Germinal center (tissue), 1 donor: ENCODE data around the gene LTO1.
"Not testable (repeated sequence)": the region's sequence is repeated elsewhere in the genome, so short reads cannot be mapped to it uniquely, and the experiment has no call there.

ENCODE experiments used
- DNase-seq: peaks from one replicate; pipeline ENCODE4 v3.0.0; 2012; ENCODE audit warnings: mixed read lengths, low spot score

Gene LTO1

GRCh38 chr11:69700278-69701140, 25.4 kb upstream of the LTO1 start:
- no peak for DNase-seq

DNA sequence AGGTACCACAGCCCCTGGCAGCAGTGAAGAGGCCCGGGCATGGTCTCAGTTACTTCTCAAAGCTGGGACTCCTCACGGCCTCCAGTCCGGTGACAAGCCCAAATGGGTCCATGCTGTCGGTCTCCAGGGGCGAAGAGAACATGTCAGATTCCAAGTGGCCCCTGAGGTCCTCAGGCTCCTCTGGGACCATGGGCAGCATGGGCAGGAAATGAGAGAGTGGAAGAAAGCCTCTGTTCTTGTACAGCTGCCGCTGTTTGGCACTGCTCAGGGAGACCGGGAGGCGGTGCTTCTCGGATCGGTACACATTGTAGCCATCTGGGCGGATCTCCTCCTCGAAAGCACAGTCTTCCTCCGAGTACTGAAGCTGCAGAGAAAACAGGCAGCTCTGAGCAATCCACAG, 24.1 kb upstream of the LTO1 start:
- DNase-seq: no peak

GRCh38 chr11:69698362-69698761, 23.2 kb upstream of the LTO1 start:
- no peak for DNase-seq

DNA sequence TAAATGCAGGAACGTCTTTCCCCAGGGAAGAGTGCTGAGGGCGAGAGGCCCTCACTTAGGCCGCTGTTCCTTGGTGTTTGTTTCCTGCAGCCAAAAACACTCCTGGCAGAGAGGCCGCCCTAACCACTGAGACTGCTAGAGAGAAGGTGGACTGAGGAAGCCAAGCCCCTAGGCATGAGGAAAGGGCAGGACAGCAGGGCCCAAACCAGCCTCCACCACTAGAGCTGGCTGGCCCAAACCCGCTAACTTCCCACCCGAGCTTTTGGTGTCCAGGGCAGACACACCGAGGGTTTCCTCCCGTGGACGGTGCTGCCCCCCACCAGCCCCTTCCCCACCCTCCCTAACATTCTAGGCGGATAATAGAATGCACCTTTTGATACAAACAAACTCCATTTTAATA, 22.7 kb upstream of the LTO1 start:
- no peak for DNase-seq

DNA sequence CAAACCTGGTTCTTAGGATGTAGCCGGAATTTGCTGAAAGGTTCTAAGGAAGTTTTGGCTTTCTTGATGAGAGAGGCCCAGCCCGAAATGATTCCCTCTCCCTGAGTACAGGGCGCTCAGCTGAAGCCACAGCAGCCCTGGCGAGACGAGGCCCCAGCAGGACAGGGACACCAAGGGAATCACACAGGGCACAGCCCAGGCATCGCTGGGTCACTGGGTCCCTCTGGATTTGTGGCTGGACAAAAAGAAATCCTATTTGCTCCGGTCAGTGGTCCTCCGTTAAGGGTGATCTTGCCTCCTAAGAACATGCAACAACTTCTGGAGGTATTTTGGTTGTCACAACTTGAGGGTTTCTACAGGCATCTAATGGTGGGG, 22.3 kb upstream of the LTO1 start:
- no peak for DNase-seq

DNA sequence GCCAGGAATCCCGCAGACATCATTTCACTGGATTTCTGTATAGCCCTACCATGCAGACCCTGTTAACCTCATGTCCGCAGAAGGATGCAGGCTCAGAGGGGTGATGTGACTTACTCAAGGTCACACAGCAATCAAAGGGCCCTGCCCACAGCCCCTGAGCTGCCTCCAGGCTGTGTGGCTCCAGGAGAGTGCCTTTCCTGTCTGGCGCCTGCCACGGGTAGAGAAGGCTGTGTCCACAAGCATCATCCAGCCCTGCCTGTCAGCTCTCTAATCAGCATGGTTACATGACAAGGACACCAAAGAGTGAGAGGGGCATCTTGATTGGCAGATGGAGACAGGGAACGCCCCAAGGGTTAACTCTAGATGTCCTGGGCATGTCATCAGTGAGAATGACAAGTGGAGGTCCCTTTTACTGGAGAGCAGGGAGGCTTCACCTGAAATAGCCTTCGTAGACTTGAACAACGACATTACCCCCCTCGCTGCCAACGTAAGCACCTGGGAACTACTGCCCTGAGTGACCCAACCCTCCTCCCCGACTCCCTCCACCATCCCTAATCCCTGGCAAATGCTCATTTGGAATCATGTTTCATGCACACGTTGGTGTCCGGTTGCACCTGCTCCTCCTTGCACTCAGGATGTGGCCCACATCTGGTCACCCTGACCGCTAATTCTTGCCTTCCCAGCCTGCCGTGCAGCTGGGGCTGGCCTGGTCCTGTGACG, 21.8 kb upstream of the LTO1 start:
- no peak for DNase-seq

GRCh38 chr11:69695995-69696394, 20.8 kb upstream of the LTO1 start:
- not testable (repeated sequence) for DNase-seq

DNA sequence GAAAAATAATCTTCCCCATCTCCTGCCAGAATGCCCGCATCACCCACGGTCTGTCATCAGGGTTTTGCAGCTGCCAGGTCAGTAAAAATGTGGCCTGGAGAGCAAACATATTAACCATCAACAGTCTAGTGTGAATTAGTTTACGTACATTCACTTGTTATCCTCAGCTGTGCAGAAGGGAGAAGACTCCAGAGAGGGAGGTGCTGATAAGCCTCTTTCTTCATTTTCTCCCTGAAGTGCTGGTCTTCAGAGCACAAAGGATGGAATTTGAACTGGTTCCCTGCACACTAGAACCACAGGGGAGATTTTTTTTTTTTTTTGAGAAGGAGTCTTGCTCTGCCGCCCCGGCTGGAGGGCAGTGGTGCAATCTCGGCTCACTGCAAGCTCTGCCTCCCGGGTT, 20.4 kb upstream of the LTO1 start:
- no peak for DNase-seq

- no peak for DNase-seq
Measured at GRCh38 chr11:69694781-69695180, 19.6 kb upstream of the LTO1 start.

- no peak for DNase-seq
Measured at GRCh38 chr11:69692422-69692821, 17.3 kb upstream of the LTO1 start.

- no peak for DNase-seq
Measured at GRCh38 chr11:69691463-69691862, 16.3 kb upstream of the LTO1 start.

DNA sequence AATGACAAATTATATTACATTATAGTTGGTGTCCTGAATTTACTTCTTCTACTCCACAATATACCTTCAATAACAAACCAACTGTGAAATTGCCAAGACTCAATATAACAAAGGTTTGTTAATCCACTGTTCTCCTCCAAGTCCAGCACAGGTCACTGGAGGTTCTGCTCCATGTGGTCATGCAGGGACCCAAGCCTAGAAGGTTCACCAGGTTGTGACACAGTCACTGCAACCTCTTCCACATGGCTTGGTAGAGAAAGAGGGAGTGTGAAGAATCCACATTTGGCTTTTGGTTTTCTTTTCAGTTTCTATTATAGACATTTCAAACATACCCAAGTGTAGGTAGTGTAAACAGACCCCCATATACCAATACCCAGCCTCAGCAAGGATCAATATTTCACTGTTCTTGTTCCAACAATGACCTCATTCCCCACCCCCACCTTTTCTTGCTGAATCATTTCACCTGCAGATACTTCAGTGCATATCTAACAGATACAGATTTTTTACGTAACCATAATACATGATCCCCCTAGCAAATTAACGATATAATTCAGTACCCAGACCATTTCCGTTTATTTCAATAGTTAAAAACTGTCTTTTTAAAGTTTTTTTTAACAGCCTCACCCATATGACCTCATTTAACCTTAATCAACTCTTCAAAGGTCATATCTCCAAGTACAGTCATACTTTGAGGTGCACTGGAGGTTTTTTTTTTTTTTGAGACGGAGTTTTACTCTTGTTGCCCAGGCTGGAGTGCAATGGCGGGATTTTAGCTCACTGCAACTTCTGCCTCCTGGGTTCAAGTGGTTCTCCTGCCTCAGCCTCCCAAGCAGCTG, 14.5 kb upstream of the LTO1 start:
- no peak for DNase-seq

- DNase-seq: not testable (repeated sequence)
Measured at GRCh38 chr11:69687969-69688771, 13.0 kb upstream of the LTO1 start.

DNA sequence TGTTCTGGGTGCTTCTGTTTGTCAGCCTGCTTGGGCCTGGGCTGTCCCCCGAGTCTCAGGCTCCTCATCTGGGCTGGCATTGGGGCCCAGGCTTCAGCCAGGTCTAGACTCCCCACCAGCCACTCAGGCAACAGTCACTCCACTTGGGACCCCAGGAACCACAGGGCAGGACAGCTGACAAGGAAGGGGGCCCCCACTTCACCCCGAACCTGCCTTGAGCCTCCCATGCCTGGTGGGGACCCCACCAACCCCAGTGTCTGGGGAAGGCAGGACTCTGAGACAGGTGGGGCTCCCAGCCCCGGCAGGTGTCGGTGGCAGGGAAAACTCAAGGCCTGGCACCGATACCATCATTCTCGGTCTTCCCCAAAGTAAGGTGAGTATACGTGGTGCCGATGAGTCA, 11.7 kb upstream of the LTO1 start:
- DNase-seq: no peak

GRCh38 chr11:69686452-69686851, 11.3 kb upstream of the LTO1 start:
- no peak for DNase-seq

DNA sequence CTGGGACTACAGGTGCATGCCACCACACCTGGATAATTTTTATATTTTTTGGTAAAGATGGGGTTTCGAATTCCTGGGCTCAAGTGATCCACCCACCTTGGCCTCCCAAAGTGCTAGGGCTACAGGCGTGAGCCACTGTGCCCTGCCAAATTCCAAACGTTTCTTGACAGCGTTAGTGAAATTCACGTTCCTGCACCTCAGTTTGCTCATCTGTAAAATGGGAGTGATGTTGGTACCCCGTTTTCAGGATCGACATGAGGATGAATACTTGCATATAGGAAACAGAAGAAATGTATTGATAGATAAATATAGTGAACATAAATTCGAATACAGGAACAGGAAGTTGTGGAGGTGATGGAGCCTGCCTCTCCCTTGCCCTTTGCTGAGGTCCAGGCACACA, 10.2 kb upstream of the LTO1 start:
- no peak for DNase-seq

DNA sequence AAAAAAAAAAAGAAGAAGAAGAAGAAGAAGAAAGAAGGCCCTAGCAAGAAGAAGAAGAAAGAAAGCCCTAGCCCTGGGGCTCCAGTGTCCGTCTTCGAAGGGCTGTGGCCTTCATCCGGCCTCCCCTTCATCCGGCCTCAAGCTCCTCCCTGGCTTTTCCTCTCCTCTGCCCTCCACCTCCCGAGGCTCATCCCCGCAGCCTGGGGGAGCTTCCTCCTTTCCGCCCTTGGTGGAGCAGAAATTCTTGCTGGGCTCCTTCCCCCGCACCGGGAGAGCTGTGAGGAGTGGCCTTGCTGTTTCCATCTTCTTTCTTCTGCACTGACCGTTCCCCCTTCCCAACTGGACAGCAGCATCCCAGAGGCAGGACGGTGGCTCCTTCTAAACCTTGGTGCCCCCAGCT, 9.5 kb upstream of the LTO1 start:
- no peak for DNase-seq

- no peak for DNase-seq
Measured at GRCh38 chr11:69683764-69684333, 8.7 kb upstream of the LTO1 start.

GRCh38 chr11:69682681-69683326, 7.7 kb upstream of the LTO1 start:
- DNase-seq: no peak

- DNase-seq: no peak
Measured at GRCh38 chr11:69682221-69682620, 7.1 kb upstream of the LTO1 start.

- DNase-seq: no peak
Measured at GRCh38 chr11:69680688-69681087, 5.5 kb upstream of the LTO1 start.
